Measurements from ENCODE around the gene NDUFB4. TPM values are rescaled to one million over a fixed set of nuclear protein-coding genes. Genes with fewer than 3 reads are reported as not detected.

The NDUFB4 gene
- total RNA-seq (2022) (96.1 and 113 TPM in 2 replicates), Bru-seq, nascent RNA (percentile 96 among the genes with signal in this experiment), BruChase-seq, experiment 1, labeled RNA remaining after a 6-hour chase (percentile 94 among the genes with signal in this experiment), BruChase-seq, experiment 2, labeled RNA remaining after a 2-hour chase (percentile 92 among the genes with signal in this experiment)
- long read RNA-seq, transcript NDUFB4-206 (2 exons, 425 nt): minor isoform, 6 of 159 reads
- long read RNA-seq, transcript NDUFB4-201 (3 exons, 671 nt): major isoform, 146 of 159 reads
- long read RNA-seq, partial matches to known transcripts: 0 of 159 reads
- long read RNA-seq, other reads (novel, unspliced or antisense): 5 of 159 reads

GRCh38 chr3:120596116-120596852, at the start of gene NDUFB4:
NDUFB4 (plus strand) TSS chr3:120596336; CDS start chr3:120596360, 24 bp downstream.
- CTCF ChIA-PET: interaction anchor here (0.7 to 2.6 kb wide), 11 partner anchors 8 to 198 kb away, joined by 3 to 16 read pairs (median 5); no protein-coding TSS in a partner anchor
- intact Hi-C loops (cut with micrococcal nuclease): no loop called here

GRCh38 chr3:120550546-120550945, 45.6 kb upstream of the NDUFB4 start:
- H3K4me1 Mint-ChIP-seq (ENCODE audit: insufficient read depth, unreplicated experiment): no peaks in the 10 kb centered on the region
- ChIA-PET POLR2A (no interaction called here), CTCF (interaction anchor here (0.5 to 2.7 kb wide), 5 partner anchors 8 to 132 kb away, joined by 3 to 10 read pairs (median 3); no protein-coding TSS in a partner anchor)
- no peak overlapping the region for H3K27ac Mint-ChIP-seq (ENCODE audit: low read depth, unreplicated experiment)
- no TSS peak for BruUV-seq (replicated peaks)
- H3K36me3 Mint-ChIP-seq (ENCODE audit: insufficient read depth, unreplicated experiment): no peaks in the 10 kb centered on the region
- TF ChIP-seq CTCF (IDR thresholded peaks at IDR 0.05; ENCODE audit: unreplicated experiment): no peak
- H3K4me3 Mint-ChIP-seq (ENCODE audit: unreplicated experiment): no peak overlapping the region
- DNase-seq (ENCODE audit: unreplicated experiment): no peak
- no peaks in the 10 kb centered on the region for H3K9me3 Mint-ChIP-seq (ENCODE audit: unreplicated experiment)
- intact Hi-C loops (cut with micrococcal nuclease): no loop called here
- no peaks in the 10 kb centered on the region for H3K27me3 Mint-ChIP-seq (ENCODE audit: insufficient read depth, unreplicated experiment)

More at GRCh38 chr3:120596116-120596852, at the start of gene NDUFB4:
- DNase-seq (ENCODE audit: unreplicated experiment): peak; percentile 99
- H3K27ac Mint-ChIP-seq (ENCODE audit: low read depth, unreplicated experiment): peak within 1 kb of the TSS; percentile 95
- peaks cover 11% of the 10 kb centered on the region for H3K27me3 Mint-ChIP-seq (ENCODE audit: insufficient read depth, unreplicated experiment)
- H3K9me3 Mint-ChIP-seq (ENCODE audit: unreplicated experiment): no peaks in the 10 kb centered on the region
- H3K4me3 Mint-ChIP-seq (ENCODE audit: unreplicated experiment): peak within 1 kb of the TSS; percentile 92
- peaks cover 7% of the 10 kb centered on the region for H3K36me3 Mint-ChIP-seq (ENCODE audit: insufficient read depth, unreplicated experiment)
- POLR2A ChIA-PET: interaction anchor here (0.6 to 2.8 kb wide), 20 partner anchors 8 to 501 kb away, joined by 3 to 38 read pairs (median 4); partner anchors contain the start of genes GTF2E1, LRRC58 and RABL3
- BruUV-seq (replicated peaks): TSS peak; percentile 65
- TF ChIP-seq CTCF (IDR thresholded peaks at IDR 0.05; ENCODE audit: unreplicated experiment): no peak
- H3K4me1 Mint-ChIP-seq (ENCODE audit: insufficient read depth, unreplicated experiment): peaks cover 5% of the 10 kb centered on the region

- H3K9me3 Mint-ChIP-seq (ENCODE audit: unreplicated experiment): no peaks in the 10 kb centered on the region
- TF ChIP-seq CTCF (IDR thresholded peaks at IDR 0.05; ENCODE audit: unreplicated experiment): no peak
- POLR2A ChIA-PET: no interaction called here
These were observed 43.7 kb upstream of the NDUFB4 start for GRCh38 chr3:120552184-120553172.

More at GRCh38 chr3:120552184-120553172, 43.7 kb upstream of the NDUFB4 start:
- DNase-seq (ENCODE audit: unreplicated experiment): no peak
- intact Hi-C loops (cut with micrococcal nuclease): no loop called here
- Mint-ChIP-seq H3K4me1 (ENCODE audit: insufficient read depth, unreplicated experiment) (no peaks in the 10 kb centered on the region), H3K27me3 (ENCODE audit: insufficient read depth, unreplicated experiment) (no peaks in the 10 kb centered on the region), H3K36me3 (ENCODE audit: insufficient read depth, unreplicated experiment) (no peaks in the 10 kb centered on the region), H3K4me3 (ENCODE audit: unreplicated experiment) (no peak overlapping the region), H3K27ac (ENCODE audit: low read depth, unreplicated experiment) (no peak overlapping the region)
- BruUV-seq (replicated peaks): no TSS peak
- CTCF ChIA-PET: interaction anchor here (0.6 to 1.6 kb wide), 5 partner anchors 10 to 242 kb away, joined by 3 to 8 read pairs (median 3); no protein-coding TSS in a partner anchor

All from MCF 10A (cell line).